H9 (cell line): ENCODE data around the gene CBFA2T2. TPM values are rescaled to one million over a fixed set of nuclear protein-coding genes. Genes with fewer than 3 reads are reported as not detected.
A peak's percentile ranks its signal among the peaks of the same experiment; 100 is the strongest.
"Not testable (repeated sequence)": the region's sequence is repeated elsewhere in the genome, so short reads cannot be mapped to it uniquely, and the experiment has no call there.

Source experiments
- DNase-seq: peaks from one replicate; pipeline ENCODE4 v3.0.0-alpha.2; 2017
- H2AFZ ChIP-seq: one replicate; pipeline ENCODE4 v1.6.1; 2013; ENCODE audit warnings: mild to moderate bottlenecking, low read length, control low read depth, moderate library complexity
- H2AK5ac ChIP-seq: 2 replicates; pipeline ENCODE4 v1.6.1; 2013; ENCODE audit warnings: low read length, control low read depth, mixed read lengths; ENCODE audit not compliant: insufficient read length
- H2BK120ac ChIP-seq: one replicate; pipeline ENCODE4 v1.6.1; 2013; ENCODE audit warnings: low read depth, mild to moderate bottlenecking, low read length, control low read depth, inconsistent platforms; ENCODE audit not compliant: poor library complexity, severe bottlenecking
- H2BK12ac ChIP-seq: 2 replicates; pipeline ENCODE4 v1.6.1; 2013; ENCODE audit warnings: low read length, control low read depth, mixed read lengths, low read depth; ENCODE audit not compliant: insufficient read length
- H2BK15ac ChIP-seq: 2 replicates; pipeline ENCODE4 v1.6.1; 2013; ENCODE audit warnings: low read depth, low read length, control low read depth
- H2BK20ac ChIP-seq: one replicate; pipeline ENCODE4 v1.6.1; 2013; ENCODE audit warnings: low read depth, mild to moderate bottlenecking, low read length, control low read depth, inconsistent platforms; ENCODE audit not compliant: poor library complexity, severe bottlenecking
- H2BK5ac ChIP-seq: 2 replicates; pipeline ENCODE4 v1.6.1; 2013; ENCODE audit warnings: low read length, control low read depth, mixed read lengths; ENCODE audit not compliant: insufficient read length
- H3K14ac ChIP-seq: 2 replicates; pipeline ENCODE4 v1.6.1; 2013; ENCODE audit warnings: low read length, control low read depth; ENCODE audit not compliant: insufficient read depth
- H3K18ac ChIP-seq: 2 replicates; pipeline ENCODE4 v1.6.1; 2013; ENCODE audit warnings: low read depth, mild to moderate bottlenecking, mixed read lengths, low read length, control low read depth; ENCODE audit not compliant: insufficient read length
- H3K23ac ChIP-seq: 2 replicates; pipeline ENCODE4 v1.6.1; 2013; ENCODE audit warnings: low read length, control low read depth, mixed read lengths, low read depth; ENCODE audit not compliant: insufficient read length
- H3K23me2 ChIP-seq: 2 replicates; pipeline ENCODE4 v1.6.1; 2013; ENCODE audit warnings: low read depth, mild to moderate bottlenecking, mixed read lengths, low read length, control low read depth; ENCODE audit not compliant: insufficient read length, poor library complexity, severe bottlenecking
- H3K27ac ChIP-seq: 2 replicates; pipeline ENCODE4 v1.5.1; 2013; ENCODE audit warnings: low read length, control low read depth, mixed read lengths, low read depth; ENCODE audit not compliant: insufficient read length
- H3K27me3 ChIP-seq: 2 replicates; pipeline ENCODE4 v1.6.1; 2013; ENCODE audit warnings: low read length, control low read depth, inconsistent platforms; ENCODE audit not compliant: insufficient read depth
- H3K4ac ChIP-seq: 2 replicates; pipeline ENCODE4 v1.6.1; 2013; ENCODE audit warnings: low read depth, mild to moderate bottlenecking, control low read depth, inconsistent platforms, low read length, moderate library complexity
- H3K4me1 ChIP-seq: 2 replicates; pipeline ENCODE4 v1.6.1; 2013; ENCODE audit warnings: low read length, control low read depth, inconsistent platforms; ENCODE audit not compliant: insufficient read depth
- H3K4me2 ChIP-seq: 2 replicates; pipeline ENCODE4 v1.6.1; 2013; ENCODE audit warnings: low read length, control low read depth, mixed read lengths; ENCODE audit not compliant: insufficient read length, insufficient read depth
- H3K56ac ChIP-seq: 2 replicates; pipeline ENCODE4 v1.6.1; 2013; ENCODE audit warnings: low read depth, mild to moderate bottlenecking, mixed read lengths, low read length, control low read depth; ENCODE audit not compliant: insufficient read length
- H3K79me1 ChIP-seq: 2 replicates; pipeline ENCODE4 v1.6.1; 2013; ENCODE audit warnings: low read depth, mild to moderate bottlenecking, moderate library complexity, low read length, control low read depth, inconsistent platforms; ENCODE audit not compliant: insufficient read depth, poor library complexity, severe bottlenecking
- H3K79me2 ChIP-seq: 2 replicates; pipeline ENCODE4 v1.6.1; 2013; ENCODE audit warnings: low read length, control low read depth, inconsistent platforms; ENCODE audit not compliant: insufficient read depth
- H3K9ac ChIP-seq: 2 replicates; pipeline ENCODE4 v1.6.1; 2013; ENCODE audit warnings: low read length, control low read depth, mixed read lengths; ENCODE audit not compliant: insufficient read length; ENCODE audit errors: extremely low read depth
- H3K9me3 ChIP-seq: one replicate; pipeline ENCODE4 v1.6.1; 2013; ENCODE audit warnings: low read depth, low read length, inconsistent platforms; ENCODE audit not compliant: control insufficient read depth
- H3T11ph ChIP-seq: one replicate; pipeline ENCODE4 v1.6.1; 2013; ENCODE audit warnings: mild to moderate bottlenecking, low read length, control low read depth, inconsistent platforms
- H4K20me1 ChIP-seq: one replicate; pipeline ENCODE4 v1.6.1; 2013; ENCODE audit not compliant: control insufficient read depth, insufficient read length, insufficient read depth
- H4K5ac ChIP-seq: 2 replicates; pipeline ENCODE4 v1.6.1; 2013; ENCODE audit warnings: low read depth, mild to moderate bottlenecking, mixed read lengths, low read length, control low read depth; ENCODE audit not compliant: insufficient read length
- H4K8ac ChIP-seq: replicated peaks from 2 replicates; pipeline ENCODE4 v1.6.1; 2013; ENCODE audit warnings: low read length, control low read depth, mixed read lengths, low read depth; ENCODE audit not compliant: insufficient read length
- H4K91ac ChIP-seq: 2 replicates; pipeline ENCODE4 v1.6.1; 2013; ENCODE audit warnings: low read depth, mild to moderate bottlenecking, moderate library complexity, mixed read lengths, low read length, control low read depth; ENCODE audit not compliant: insufficient read length
- H3K27ac Mint-ChIP-seq, 3 experiments: 2 replicates in 2 of 3; 3 replicates in 1 of 3; pipeline ENCODE4 v1.8.0; 2020 to 2021; ENCODE audit warnings: mixed read lengths in 3 of 3, mild to moderate bottlenecking in 1 of 3, moderate library complexity in 1 of 3
- H3K27me3 Mint-ChIP-seq: 2 replicates; pipeline ENCODE4 v1.8.0; 2021; ENCODE audit warnings: low read depth, mild to moderate bottlenecking, moderate library complexity, mixed read lengths
- H3K36me3 Mint-ChIP-seq, 3 experiments: 2 replicates in 2 of 3; 3 replicates in 1 of 3; pipeline ENCODE4 v1.8.0; 2020 to 2021; ENCODE audit warnings: low read depth in 3 of 3, mixed read lengths in 3 of 3; ENCODE audit not compliant: insufficient read depth in 1 of 3
- H3K4me1 Mint-ChIP-seq, 2 experiments: 2 replicates each; pipeline ENCODE4 v1.8.0; 2020; ENCODE audit warnings: mixed read lengths in 2 of 2
- H3K4me3 Mint-ChIP-seq, 2 experiments: 2 replicates in 1 of 2; 3 replicates in 1 of 2; pipeline ENCODE4 v1.8.0; 2020 to 2021; ENCODE audit warnings: mild to moderate bottlenecking in 2 of 2, mixed read lengths in 2 of 2, moderate library complexity in 1 of 2
- H3K9me3 Mint-ChIP-seq, 2 experiments: 2 replicates in 1 of 2; 3 replicates in 1 of 2; pipeline ENCODE4 v1.8.0; 2020; ENCODE audit warnings: mild to moderate bottlenecking in 2 of 2, mixed read lengths in 2 of 2, moderate library complexity in 1 of 2
- CTCF ChIP-seq: fragments of 200-600 bp; sonication (generic); conservative IDR thresholded peaks from 3 replicates; pipeline ENCODE4 v1.8.0; 2021; ENCODE audit warnings: antibody characterized with exemption, mild to moderate bottlenecking
- WGBS: extraction: QIAGEN DNeasy Blood & Tissue Kit; methylation state at CpG from one replicate; pipeline ENCODE4 v1.1.7; 2013; ENCODE audit warnings: missing lambda C conversion rate, low lambda C conversion rate, mixed read lengths; ENCODE audit not compliant: insufficient read length; ENCODE audit errors: extremely low coverage; 5-methylcytosine and 5-hydroxymethylcytosine counted together
- total RNA-seq: library from RNA; stranded (reverse); gene quantifications from 2 replicates; pipeline ENCODE4 v1.2.1, GENCODE V29; 2021

CBFA2T2 gene
- total RNA-seq, 1 experiment from 2014 or later = 11.2 TPM

GRCh38 chr20:33589059-33589458, 99.2 kb downstream of the CBFA2T2 start:
- Histone ChIP-seq H3T11ph (no peak overlapping the region), H3K9ac (no peak overlapping the region), H2BK20ac (no peak overlapping the region), H4K20me1 (no peaks in the 10 kb centered on the region), H3K23ac (no peak overlapping the region), H3K4ac (no peak overlapping the region), H3K23me2 (no peaks in the 10 kb centered on the region), H3K27ac (no peak overlapping the region), H3K4me1 (no peaks in the 10 kb centered on the region), H3K79me2 (no peaks in the 10 kb centered on the region), H3K79me1 (no peaks in the 10 kb centered on the region), H2AFZ (no peak overlapping the region), H4K5ac (no peak overlapping the region), H2BK5ac (no peak overlapping the region), H2BK120ac (no peak overlapping the region), H3K4me2 (no peak overlapping the region), H2AK5ac (no peak overlapping the region), H4K91ac (no peak overlapping the region), H3K56ac (no peak overlapping the region), H3K14ac (no peak overlapping the region), H3K18ac (no peak overlapping the region), H3K9me3 (no peaks in the 10 kb centered on the region), H3K27me3 (no peaks in the 10 kb centered on the region), H4K8ac (no peak overlapping the region), H2BK15ac (no peak overlapping the region), H2BK12ac (no peak overlapping the region)
- Mint-ChIP-seq H3K4me1 (peaks cover 3 to 10% of the 10 kb centered on the region in 2 experiments; a peak in 2 of 4 replicates), H3K27ac (0 out of 7 replicates have a peak overlapping the region, but pooled peaks of 1 of the 3 experiments have one; percentile 37), H3K9me3 (no peaks in the 10 kb centered on the region), H3K4me3 (no peak overlapping the region), H3K27me3 (no peaks in the 10 kb centered on the region), H3K36me3 (no peaks in the 10 kb centered on the region)
- no peak for TF ChIP-seq CTCF
- no peak for DNase-seq

DNA sequence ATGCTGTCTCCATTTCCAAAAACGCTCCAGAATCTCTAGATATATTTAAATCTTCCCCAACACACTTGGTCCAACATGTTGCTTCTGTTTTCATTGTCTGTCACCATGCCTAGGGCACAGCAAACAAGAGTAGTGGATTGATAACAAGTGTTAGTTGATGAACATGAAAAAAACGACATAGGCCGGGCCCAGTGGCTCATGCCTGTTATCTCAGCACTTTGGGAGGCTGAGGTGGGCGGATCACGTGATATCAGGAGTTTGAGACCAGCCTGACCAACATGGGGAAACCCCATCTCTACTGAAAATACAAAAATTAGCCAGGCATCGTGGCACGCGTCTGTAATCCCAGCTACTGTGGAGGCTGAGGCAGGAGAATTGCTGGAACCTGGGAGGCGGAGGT, 102.0 kb downstream of the CBFA2T2 start:
- not testable (repeated sequence) for H4K5ac ChIP-seq, H2AFZ ChIP-seq, H4K20me1 ChIP-seq, DNase-seq, H3K36me3 Mint-ChIP-seq, H3K27ac ChIP-seq, H3K27ac Mint-ChIP-seq, H3K79me2 ChIP-seq, H3K4ac ChIP-seq, H2BK120ac ChIP-seq, H3K23ac ChIP-seq, H3K4me2 ChIP-seq, H3K4me1 Mint-ChIP-seq, H3K9me3 ChIP-seq, H3K4me1 ChIP-seq, H3K14ac ChIP-seq, H3K27me3 Mint-ChIP-seq, H3K79me1 ChIP-seq, H3K9me3 Mint-ChIP-seq, H3K27me3 ChIP-seq, H3K56ac ChIP-seq, H3T11ph ChIP-seq, H4K8ac ChIP-seq, H2BK15ac ChIP-seq, H3K18ac ChIP-seq, H2AK5ac ChIP-seq, H2BK20ac ChIP-seq, H3K9ac ChIP-seq, H3K4me3 Mint-ChIP-seq, H2BK5ac ChIP-seq, H3K23me2 ChIP-seq, H2BK12ac ChIP-seq, H4K91ac ChIP-seq
- WGBS = no CpG with 5 or more reads among the region's 9 CpGs
